ENCODE results near the gene GPRC5B. TPM values are rescaled to one million over a fixed set of nuclear protein-coding genes. Genes with fewer than 3 reads are reported as not detected.

The GPRC5B gene
- total RNA-seq, 4 donors from 2014 or later, result 1.9 to 17.3 (median 5.1) TPM

GRCh38 chr16:19835968-19836421 is 48.7 kb downstream of the GPRC5B start:
- Histone ChIP-seq H3K27me3 (no peaks in the 10 kb centered on the region), H3K4me3 (no peak overlapping the region), H3K9me3 (no peaks in the 10 kb centered on the region), H3K36me3 (no peaks in the 10 kb centered on the region), H3K27ac (no peak overlapping the region), H3K4me1 (peaks cover 0 to 3% (median 0%) of the 10 kb centered on the region in 4 donors)
- no peak for DNase-seq
- intact Hi-C loops (cut with DNase I; ENCODE audit: low total_unique reads) (no loop called here), in situ Hi-C loops (cut with MboI; ENCODE audit: low pct_ligation_motif_present in 1 of 4, low pct_unique_long_range_greater_than_20kb in 1 of 4, low sequenced_read_pairs in 3 of 4) (no loop called here)
- TF ChIP-seq POLR2AphosphoS5 (IDR thresholded peaks at IDR 0.05) (no peak), POLR2A (IDR thresholded peaks at IDR 0.05) (no peak), EP300 (IDR thresholded peaks at IDR 0.05; ENCODE audit: low read depth) (no peak), CTCF (IDR thresholded peaks at IDR 0.05) (no peak)

GRCh38 chr16:19835196-19835595 is 49.5 kb downstream of the GPRC5B start:
- Histone ChIP-seq H3K9me3 (no peaks in the 10 kb centered on the region), H3K4me1 (peaks cover 0 to 4% (median 2%) of the 10 kb centered on the region in 4 donors), H3K36me3 (no peaks in the 10 kb centered on the region), H3K27ac (no peak overlapping the region), H3K4me3 (no peak overlapping the region), H3K27me3 (no peaks in the 10 kb centered on the region)
- intact Hi-C loops (cut with DNase I; ENCODE audit: low total_unique reads) (no loop called here), in situ Hi-C loops (cut with MboI; ENCODE audit: low pct_ligation_motif_present in 1 of 4, low pct_unique_long_range_greater_than_20kb in 1 of 4, low sequenced_read_pairs in 3 of 4) (no loop called here)
- no peak for TF ChIP-seq CTCF (IDR thresholded peaks at IDR 0.05)
- TF ChIP-seq POLR2A (IDR thresholded peaks at IDR 0.05), result no peak
- TF ChIP-seq POLR2AphosphoS5 (IDR thresholded peaks at IDR 0.05), result no peak
- no peak for TF ChIP-seq EP300 (IDR thresholded peaks at IDR 0.05; ENCODE audit: low read depth)
- WGBS, 2 donors (ENCODE audit: low coverage in 1 of 2), result 97 to 98% methylated on average over 3 of the region's 3 CpGs
- DNase-seq, result no peak

- no peak for DNase-seq
- no peak overlapping the region for H3K27ac ChIP-seq
- TF ChIP-seq EP300 (IDR thresholded peaks at IDR 0.05; ENCODE audit: low read depth) (no peak), POLR2AphosphoS5 (IDR thresholded peaks at IDR 0.05) (no peak), POLR2A (IDR thresholded peaks at IDR 0.05) (no peak), CTCF (IDR thresholded peaks at IDR 0.05) (no peak)
- no peaks in the 10 kb centered on the region for H3K36me3 ChIP-seq
- no peaks in the 10 kb centered on the region for H3K27me3 ChIP-seq
- intact Hi-C loops (cut with DNase I; ENCODE audit: low total_unique reads) (no loop called here), in situ Hi-C loops (cut with MboI; ENCODE audit: low pct_ligation_motif_present in 1 of 4, low pct_unique_long_range_greater_than_20kb in 1 of 4, low sequenced_read_pairs in 3 of 4) (no loop called here)
- no peak overlapping the region for H3K4me3 ChIP-seq
- 83 to 85% methylated on average over 2 to 5 of the region's 5 CpGs for WGBS, 2 donors (ENCODE audit: low coverage in 1 of 2)
- H3K4me1 ChIP-seq, result peaks cover 0 to 5% (median 2%) of the 10 kb centered on the region in 4 donors
- no peaks in the 10 kb centered on the region for H3K9me3 ChIP-seq
These were observed 51.1 kb downstream of the GPRC5B start for GRCh38 chr16:19833581-19833980.

GRCh38 chr16:19833176-19833575 is 51.5 kb downstream of the GPRC5B start:
- intact Hi-C loops (cut with DNase I; ENCODE audit: low total_unique reads), result no loop called here
- no peak for TF ChIP-seq POLR2AphosphoS5 (IDR thresholded peaks at IDR 0.05)
- TF ChIP-seq EP300 (IDR thresholded peaks at IDR 0.05; ENCODE audit: low read depth), result no peak
- TF ChIP-seq POLR2A (IDR thresholded peaks at IDR 0.05), result no peak
- TF ChIP-seq CTCF (IDR thresholded peaks at IDR 0.05), result no peak
- Histone ChIP-seq H3K27me3 (no peaks in the 10 kb centered on the region), H3K4me3 (no peak overlapping the region), H3K36me3 (no peaks in the 10 kb centered on the region), H3K9me3 (no peaks in the 10 kb centered on the region), H3K4me1 (peaks cover 0 to 5% (median 2%) of the 10 kb centered on the region in 4 donors), H3K27ac (no peak overlapping the region)
- in situ Hi-C loops (cut with MboI; ENCODE audit: low pct_ligation_motif_present in 1 of 4, low pct_unique_long_range_greater_than_20kb in 1 of 4, low sequenced_read_pairs in 3 of 4), result no loop called here
- no peak for DNase-seq
- WGBS, 2 donors (ENCODE audit: low coverage in 1 of 2), result 66 to 79% methylated on average over 3 of the region's 3 CpGs

Measured in transverse colon (tissue), 4 donors.